Urothelium cell line (cell line): Measurements from ENCODE around the gene RNASE4.
"Not testable (repeated sequence)": the region's sequence is repeated elsewhere in the genome, so short reads cannot be mapped to it uniquely, and the experiment has no call there.

Experiments used
- DNase-seq: peaks from one replicate; pipeline ENCODE4 v3.0.0; 2011; ENCODE audit warnings: low spot score, mixed read lengths
- FAIRE-seq: peaks from 2 replicates; lab custom pipeline; 2011; peaks lifted over from hg19 to GRCh38; lab: Jason Lieb, UNC

RNASE4 gene

DNA sequence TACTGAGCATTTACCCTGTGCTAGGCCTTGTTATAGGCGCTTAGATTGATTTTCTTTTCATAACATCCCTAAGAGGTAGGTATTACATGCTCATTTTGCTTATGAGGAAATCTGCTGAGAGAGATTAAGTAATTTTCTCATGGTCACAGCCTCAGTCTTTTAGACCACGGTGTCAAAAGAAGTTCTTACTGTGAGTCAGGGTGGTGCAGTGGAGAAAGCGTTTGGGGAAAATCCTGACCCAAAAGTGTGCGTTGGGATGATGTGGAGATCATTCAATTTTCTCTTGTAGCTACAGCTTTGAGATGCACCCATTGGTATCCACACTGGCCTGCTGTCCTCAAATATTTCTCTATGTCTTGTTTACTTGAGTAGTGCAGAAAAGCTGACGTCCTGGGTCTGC is 12.4 kb downstream of the RNASE4 start:
- no peak for DNase-seq
- no peak for FAIRE-seq

DNA sequence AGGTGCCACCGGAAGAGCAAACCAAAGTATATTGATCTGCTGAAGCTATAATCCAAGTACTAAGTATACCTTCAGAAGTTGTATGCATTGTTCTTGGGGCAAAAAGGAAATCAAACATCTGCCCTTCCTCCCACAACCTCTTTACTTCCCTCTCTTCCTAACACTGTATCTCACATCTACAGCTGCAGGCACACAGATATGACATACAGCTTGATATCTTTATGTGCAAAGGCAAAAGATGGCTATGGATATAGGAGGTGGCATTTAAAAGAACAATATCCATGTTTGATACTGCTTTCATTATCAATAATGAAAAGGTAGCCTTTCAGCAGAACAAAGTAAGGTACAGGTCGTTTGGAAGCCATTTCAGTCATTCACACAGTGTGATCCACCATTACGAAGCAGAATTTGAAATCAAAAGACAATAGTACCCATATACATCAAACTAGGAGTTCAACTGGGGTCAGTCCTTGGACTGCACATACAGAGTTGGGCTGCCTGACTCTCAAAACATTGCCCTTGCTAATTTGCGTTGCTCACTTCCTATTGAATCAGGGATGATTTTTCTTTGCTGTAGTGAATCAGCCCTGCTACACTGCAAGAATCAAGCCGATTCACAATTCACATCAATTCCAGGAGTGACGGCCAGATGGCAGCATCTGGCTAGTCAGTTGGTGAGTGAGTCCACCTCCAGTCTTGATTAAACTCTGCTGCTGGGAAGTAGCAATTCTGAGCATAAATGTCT is 13.1 kb downstream of the RNASE4 start:
- peak; percentile 94 for FAIRE-seq
- peak; percentile 74 for DNase-seq

DNA sequence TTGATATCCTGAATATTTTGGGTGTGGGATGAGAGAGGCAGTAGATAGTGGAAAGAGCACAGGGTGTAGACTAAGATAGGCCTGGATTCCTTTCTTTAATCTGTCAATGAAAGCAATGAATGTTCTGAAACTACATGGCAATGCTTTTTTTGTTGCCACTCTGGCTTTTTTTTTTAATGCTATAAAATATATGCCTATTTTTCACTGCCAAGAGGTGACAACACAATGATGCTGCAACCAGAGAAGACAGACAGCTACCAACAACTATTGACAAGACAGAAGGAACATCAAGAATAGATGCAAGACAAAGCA is 13.6 kb downstream of the RNASE4 start:
- FAIRE-seq (no peak), DNase-seq (no peak)

DNA sequence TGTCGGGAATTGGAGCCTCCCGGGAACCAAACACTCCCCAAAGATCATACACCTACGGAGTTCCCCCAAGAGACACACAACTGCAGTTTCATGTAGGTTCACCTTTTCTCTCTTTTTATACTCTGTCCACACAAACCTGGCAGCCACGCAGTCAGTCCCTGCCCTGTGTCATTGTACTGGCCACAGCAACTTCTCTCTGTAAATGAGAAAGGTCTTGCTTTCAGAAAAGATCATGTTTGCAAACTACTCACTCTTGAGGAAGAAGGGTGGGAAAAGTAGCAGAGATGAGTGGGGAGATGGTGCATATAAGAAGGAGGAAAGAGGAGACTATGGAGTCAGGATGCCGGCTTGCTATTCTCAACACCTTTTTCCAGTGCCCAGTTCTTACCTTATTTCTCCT is 14.6 kb downstream of the RNASE4 start:
- DNase-seq (no peak), FAIRE-seq (no peak)

DNA sequence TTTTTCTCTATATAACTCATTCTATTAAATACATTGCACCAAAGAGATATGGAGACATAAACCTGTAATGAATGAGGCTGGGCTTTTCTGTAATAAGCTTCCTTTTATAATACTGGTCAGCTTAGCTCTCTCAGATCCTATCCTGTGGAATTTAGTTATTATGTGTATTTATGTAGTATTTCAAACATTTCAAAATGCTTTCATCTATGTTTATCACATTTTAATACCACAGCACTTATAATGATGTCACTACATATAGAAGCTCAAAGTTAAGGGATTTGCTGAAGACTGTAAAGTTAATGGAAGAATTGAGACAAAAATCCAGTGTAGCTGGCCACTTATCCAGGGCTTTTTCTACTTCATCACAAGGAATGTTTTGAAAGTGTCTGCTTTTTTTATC is 15.6 kb downstream of the RNASE4 start:
- FAIRE-seq, result no peak
- DNase-seq, result no peak

DNA sequence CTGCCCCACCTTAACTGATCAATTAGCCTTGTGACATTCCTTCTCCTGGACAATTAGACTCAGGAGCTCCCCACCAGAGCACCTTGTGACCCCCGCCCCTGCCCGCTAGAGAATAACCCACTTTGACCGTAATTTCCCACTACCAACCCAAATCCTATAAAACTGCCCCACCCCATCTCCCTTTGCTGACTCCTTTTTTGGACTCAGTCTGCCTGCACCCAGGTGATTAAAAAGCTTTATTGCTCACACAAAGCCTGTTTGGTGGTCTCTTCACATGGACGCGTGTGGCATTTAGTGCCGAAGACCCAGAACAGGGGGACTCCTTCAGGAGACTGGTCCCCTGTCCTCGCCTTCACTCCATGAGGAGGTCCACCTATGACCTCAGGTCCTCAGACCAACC is 16.6 kb downstream of the RNASE4 start:
- DNase-seq, FAIRE-seq: not testable (repeated sequence)

DNA sequence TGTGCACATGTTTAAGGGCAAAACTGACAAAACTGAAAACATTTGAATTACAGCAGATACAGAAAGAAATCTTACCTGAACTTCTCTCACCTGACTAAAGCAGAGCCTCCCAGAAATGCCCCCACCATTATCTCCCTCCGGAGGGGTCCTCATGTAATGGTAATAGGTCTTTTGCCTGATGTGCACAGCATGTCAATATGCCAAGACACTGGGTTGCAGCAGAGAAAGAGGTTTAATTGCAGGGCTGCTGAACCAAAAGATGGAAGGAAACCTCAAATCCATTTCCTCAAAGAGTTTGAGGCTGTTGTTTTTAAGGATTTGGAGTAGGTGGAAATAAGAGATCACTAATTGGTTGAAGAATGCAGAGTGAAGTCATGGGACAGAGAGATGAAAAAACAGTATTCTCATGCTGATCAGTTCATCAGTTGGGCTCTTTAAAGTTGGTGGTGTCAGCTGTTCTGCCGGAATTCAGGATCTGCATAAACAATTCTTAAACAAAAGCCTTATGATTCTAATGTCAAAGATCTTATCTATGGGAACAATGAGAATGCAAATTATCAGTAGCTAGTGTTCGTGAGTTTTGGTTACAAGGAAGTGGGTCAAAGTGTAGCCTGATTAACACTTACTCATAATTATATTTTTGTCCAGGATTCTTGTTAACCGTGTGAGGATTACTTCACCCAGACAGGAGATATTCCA is 22.4 kb downstream of the RNASE4 start:
- no peak for DNase-seq

DNA sequence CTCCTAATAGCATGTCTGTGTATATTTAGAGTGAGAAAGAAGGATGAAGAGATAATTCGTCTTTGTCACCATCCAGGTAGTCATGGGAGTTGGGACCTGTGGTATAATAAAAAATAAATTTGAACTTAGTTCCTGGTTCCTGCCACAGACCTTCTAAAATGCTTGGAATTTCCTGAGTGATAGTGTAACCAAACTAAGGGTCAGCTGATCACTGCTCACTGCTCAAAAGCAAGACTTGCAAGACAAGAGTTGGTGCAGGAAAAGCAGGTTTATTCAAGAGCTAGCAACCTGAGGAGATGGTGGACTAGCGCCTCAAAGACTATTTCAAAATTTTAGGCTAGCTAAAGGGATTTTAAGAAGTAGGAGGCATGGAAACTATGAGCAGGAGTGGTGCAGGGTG is 23.3 kb downstream of the RNASE4 start:
- FAIRE-seq, result no peak

More for the DNA sequence above, 22.4 kb downstream of the RNASE4 start:
- no peak for FAIRE-seq

DNA sequence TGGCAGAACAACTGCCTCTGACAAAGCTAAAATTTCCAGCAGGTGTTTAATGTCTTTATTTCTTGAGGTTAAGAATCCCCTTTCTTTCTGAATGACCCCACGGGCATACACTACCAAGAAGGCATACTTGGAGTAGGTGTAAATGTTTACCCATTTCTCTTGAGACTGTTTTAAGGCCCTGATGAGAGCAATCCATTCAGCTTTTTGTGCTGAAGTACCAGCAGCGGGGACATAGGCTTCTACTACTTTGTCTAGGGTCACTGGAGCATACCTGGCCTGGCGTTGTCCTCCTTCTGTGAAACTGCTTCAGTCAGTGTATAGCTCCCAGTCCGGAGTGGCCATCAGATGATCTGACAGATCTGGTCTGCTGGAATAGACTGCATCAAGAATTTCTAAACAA is 26.9 kb downstream of the RNASE4 start:
- DNase-seq, result no peak
- no peak for FAIRE-seq

More for the DNA sequence above, 23.3 kb downstream of the RNASE4 start:
- DNase-seq, result no peak

DNA sequence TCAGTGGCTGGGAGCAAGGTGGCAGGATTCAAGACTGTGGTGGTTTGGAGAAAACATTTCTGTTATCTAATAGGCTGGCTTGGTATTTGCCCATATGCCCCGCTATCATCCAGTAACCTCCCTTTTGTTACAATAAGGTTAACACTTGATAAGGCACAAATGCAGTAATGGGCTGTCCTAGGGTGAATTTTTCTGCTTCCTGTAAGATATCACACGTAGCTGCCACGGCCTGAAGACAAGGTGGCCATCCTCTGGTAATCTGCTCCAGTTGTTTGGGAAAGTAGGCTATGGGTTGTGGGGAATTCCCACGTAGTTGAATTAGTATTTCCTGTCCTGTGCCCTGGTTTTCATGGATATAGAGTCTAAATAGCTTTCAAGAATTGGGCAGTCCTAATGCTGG is 27.3 kb downstream of the RNASE4 start:
- DNase-seq (no peak), FAIRE-seq (no peak)

DNA sequence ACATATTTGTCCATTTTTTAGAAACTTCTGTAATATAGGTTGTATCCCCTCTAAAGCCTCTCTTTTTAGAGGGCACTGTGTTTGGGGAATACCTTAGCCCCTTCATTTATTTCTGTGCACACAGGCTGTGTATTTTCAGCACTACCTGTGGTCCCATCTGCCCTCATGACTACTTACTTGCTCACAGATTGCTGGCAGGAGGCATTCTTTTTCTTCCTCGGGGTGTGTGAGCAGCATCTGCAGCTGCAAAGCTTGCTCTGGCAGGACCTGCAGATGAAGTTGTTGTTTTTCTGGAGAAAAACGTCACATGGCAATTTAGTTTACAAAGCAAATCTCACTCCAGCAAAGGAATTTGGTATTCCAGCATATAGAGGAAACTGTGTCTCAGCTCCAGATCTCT is 28.5 kb downstream of the RNASE4 start:
- DNase-seq (no peak), FAIRE-seq (no peak)

DNA sequence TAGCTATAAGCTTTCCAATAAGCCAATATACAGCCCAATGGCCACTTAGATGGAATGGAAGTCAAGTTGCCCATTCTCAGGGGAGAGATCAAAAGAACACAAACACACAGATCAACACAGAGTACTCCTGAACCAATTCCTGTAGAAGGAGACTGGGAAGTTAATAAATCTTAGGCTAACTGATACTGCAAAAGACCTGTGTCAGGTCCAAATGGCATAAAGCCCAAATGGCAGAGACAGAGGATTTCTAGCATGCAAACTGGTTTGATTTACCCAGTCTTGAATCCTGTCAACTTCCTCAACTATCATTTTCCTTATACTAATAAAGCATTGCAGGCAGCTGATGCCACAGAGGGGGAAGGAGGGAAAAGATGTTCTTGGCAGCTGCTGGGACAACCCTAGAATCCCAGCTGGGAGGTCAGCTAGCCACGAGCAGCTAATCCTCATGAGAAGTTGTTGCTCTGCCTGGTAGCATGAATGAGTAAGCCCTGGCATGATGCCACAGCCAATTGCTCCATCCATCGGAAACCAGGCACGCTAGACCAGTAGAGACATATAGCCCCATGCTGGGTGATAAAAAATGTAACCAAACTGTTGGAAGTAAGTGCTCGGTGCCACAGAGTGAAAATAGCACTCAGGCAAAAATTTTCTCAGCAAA is 30.4 kb downstream of the RNASE4 start:
- peak; percentile 26 for DNase-seq
- FAIRE-seq, result no peak

DNA sequence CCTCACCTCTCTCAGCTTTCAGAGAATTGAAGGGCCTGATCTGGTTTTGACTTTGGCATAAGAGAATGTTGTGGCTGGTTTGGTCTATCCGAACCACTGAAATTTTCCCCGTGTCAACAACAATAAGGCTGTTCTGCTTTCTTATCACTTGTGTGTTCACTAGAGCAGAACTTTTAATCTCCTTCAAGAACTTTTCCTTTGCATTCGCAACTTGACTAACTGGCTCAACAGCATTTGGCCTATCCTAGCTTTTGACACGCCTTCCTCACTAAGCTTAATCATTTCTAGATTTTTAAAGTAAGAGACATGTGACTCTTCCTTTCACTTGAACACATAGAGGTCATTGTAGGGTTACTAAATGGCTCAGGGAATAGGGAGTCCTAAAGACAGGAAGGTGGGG is 35.4 kb downstream of the RNASE4 start:
- FAIRE-seq, result no peak
- no peak for DNase-seq

DNA sequence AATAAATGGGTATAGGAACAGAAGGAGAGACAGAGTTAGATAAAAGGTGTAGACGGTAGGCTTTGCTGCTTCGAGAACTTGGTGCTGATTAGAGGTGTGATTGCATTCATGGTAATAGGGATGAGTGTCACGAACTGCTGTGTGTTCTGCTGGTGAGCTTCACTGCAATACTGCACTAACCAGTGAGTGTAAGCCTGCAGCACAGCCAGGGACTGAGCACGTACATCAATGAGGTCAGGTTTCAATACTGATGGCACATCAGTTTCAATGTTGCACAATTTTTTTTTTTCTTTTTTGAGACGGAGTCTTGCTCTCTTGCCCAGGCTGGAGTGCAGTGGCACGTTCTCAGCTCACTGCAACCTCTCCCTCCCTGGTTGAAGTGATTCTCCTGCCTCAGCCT is 36.4 kb downstream of the RNASE4 start:
- DNase-seq, result no peak
- no peak for FAIRE-seq

DNA sequence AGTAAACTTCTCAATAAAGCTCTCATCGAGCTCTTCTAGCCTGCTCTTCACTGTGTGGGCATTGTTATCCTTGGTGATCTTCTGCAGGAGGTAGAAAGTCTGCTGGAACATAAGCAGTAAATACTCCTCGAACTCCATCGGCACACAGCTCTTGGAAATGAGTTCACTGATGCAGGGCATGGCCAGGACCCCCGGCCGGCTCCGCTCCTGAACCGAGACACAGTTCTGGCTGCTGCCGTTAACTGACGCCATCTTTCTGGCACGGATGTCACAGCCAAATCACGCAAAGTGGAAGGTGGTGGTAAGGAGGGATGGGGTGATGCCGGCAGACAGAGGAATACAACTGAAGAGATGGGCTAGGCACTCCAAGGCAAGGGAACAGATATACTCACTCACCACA is 37.7 kb downstream of the RNASE4 start:
- FAIRE-seq (no peak), DNase-seq (no peak)

DNA sequence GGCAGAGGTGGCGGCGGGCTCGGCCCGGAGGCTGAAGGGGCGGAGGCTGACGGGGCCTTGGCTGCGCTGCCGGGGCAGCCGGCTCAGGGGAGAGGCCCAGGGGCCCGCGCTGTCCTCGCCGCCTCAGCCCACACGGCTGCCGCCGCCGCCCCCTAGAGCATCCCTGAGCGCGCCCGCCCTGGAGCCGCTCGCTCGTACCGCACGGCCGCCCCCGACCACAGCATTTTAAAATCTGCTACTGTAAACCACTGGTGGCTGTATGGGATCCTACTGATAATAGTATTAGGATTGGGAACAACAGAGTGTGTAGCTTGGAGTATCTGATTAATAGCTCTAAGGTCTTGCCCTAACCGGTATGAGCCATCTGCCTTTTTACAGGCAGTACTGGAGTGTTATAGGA is 39.1 kb downstream of the RNASE4 start:
- no peak for FAIRE-seq
- no peak for DNase-seq

DNA sequence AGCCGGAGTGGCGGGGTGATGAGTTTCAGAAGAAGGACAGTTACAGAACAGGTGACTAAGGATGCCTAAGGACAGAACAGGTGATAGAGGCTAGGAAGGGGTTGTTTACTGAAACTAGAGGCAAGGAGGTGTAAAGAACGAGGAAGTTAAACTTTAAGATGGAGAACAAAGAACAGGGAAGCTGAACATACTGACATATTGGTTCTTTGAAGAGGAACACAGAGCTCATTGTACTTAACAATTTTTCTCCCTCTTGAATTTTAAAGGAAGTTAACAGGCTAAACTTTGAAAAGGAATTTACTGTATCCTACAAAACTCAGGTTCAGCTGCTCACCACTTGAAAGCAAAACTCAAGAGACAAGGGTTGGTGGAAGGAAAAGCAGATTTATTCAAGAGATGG is 41.8 kb downstream of the RNASE4 start:
- not testable (repeated sequence) for FAIRE-seq, DNase-seq

DNA sequence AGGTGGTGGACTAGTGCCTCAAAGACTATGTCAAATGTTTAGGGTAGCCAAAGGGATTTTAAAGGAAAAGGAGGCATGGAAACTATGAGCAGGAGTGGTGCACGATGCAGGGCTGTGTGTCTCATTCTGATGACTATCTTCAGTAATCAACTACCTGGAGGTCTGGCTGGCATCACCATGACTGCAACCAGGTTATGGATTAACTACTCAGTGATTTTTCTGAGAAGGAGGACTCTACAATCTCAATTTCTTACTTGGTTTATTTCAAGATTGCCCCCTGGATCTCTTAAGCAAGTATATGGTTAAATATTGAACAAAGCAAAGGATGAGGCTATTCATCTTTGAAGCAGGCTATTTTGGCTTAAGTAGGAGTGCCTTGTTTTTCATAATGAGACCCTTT is 42.2 kb downstream of the RNASE4 start:
- FAIRE-seq (no peak), DNase-seq (no peak)

DNA sequence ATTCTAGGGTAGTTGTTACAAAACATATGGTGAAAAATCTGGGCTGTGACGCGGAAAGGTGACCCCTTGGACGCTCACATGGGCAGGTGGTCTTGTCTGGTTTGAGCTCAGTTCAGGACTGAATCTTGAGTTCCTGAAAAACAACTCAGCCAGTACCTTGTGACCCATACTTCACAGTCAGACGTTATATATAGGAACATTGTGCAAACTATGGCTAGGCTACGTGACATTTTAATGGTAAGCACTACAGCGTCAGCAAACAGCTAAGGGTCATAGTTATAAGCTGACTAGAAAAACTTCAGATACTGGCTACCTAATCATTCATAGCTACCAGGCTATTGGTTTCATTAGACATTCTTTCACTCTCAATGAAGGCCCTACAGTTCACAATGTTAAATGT is 46.5 kb downstream of the RNASE4 start:
- FAIRE-seq (no peak), DNase-seq (no peak)

DNA sequence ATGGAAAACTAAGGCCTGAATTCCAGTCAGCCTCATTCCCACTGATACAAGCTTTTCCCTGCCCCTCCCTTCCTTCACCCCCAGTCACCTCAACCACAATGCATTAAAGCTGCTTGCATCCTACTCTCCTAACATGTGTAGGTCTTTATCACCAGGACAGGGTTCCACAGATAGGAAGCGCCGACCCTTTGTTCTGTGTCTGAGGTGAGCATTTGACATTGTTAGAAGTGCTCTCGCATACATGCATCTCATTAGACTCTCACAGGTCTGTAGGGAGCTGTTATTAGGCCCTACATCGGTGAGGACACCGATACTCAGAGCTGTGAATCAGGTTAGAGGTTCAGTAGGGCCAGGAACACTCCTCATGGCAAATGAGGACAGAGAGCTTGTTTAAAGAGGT is 48.1 kb downstream of the RNASE4 start:
- FAIRE-seq (no peak), DNase-seq (no peak)

DNA sequence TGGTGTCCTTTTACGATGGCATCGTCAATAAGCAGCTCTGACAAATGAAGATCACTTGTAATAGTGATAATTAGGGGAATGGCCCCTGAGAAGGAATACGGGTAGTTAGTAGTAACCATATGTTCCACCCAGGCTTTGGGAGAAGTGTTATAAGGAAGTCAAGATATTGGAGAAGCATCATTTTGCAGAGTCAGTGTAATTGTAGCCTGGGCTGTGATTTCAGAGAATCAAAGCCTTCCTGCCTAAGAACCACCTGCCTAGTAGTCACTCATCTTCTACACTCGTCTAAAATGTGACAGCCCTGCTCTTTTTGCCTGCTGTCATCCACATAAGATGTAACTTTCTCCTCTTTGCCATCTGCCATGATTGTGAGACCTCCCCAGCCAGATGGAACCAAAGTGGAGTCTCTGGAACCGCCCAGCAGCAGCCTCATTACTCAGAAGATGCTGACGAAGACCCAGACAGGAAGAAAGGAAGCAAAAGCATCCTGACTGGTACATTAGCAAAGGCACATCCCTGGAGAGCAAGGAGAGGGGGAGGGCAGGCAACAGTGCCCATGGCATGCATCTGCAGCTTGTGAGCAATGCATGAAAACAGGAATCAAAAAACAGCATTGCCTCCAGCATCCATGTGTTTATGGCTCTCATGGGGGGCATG is 48.7 kb downstream of the RNASE4 start:
- FAIRE-seq, result no peak
- no peak for DNase-seq
